GM19395 (cell line): ENCODE results near the gene SCN8A.

Experiments used
- ATAC-seq: cut with Tn5 transposase; IDR thresholded peaks from one replicate; pipeline ENCODE4 v1.9.1; 2021; ENCODE audit warnings: mild to moderate bottlenecking, moderate library complexity; ENCODE audit not compliant: unreplicated experiment

The SCN8A gene

DNA sequence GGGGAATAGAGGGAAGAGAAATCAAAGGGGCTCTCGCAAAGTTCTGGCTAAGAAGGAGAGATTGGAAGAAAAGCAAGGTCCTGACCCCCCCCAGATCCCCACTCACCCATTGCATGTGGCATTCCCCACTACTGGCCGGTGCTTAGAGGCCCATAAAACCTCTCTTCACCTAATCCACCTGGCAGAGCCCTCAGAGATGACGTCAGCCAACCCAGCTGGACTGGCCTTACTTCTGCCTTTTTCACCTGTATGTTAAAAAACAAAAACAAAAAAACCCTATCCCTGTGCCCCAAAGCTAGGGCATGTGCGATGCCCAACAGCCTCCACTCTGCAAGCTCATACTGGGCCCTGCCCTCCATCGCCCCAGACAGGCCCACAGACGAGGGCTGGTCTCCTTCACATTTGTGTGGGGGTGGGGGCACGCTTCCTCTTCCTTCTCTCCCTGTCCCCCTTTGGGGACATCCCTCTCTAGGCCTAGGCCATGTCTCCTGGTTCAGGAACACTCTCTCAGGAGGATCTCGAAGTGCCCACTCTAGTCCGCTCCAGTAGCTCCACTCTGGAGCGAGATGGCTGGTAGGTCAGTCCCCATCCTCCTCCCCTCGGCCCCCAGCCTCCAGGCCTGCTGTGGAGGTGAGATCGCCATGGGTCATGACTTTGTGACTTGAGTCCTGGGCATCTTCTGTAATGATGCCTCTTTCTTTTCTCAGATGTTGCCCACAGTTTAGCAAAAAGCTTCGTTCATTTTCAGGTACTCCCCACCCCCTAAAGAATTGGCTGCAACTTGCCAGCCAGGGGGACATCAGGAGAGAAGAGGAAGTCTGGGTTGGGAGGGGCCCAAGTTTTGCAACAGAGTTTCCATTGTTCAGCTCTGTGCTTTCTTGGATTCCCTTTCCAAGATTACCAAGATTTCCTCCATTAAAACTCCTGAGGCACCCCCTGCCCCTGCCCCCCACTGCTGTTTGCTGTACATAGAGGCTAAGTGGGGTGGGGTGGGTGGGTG is 220.5 kb downstream of the SCN8A start:
- no peak for ATAC-seq

DNA sequence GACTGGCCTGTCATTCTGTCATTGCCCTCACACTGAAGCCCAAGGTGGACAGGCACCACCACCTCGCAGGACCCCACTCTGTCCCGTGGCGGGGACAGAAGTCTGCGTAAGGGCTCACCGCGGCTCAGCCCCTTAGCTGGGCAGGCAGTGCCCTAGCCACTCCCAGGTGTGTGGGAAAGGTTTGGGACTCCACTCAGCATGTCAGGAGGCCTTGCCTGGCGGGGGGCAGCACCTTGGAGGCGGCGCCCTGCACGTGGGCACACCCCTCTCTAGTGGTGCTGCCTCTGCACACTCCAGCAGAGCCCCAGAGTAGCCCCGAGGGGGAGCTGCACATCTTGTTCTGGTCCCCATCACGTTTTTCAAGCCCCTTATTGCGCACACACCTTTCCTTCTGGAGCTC is 221.8 kb downstream of the SCN8A start:
- ATAC-seq: no peak

DNA sequence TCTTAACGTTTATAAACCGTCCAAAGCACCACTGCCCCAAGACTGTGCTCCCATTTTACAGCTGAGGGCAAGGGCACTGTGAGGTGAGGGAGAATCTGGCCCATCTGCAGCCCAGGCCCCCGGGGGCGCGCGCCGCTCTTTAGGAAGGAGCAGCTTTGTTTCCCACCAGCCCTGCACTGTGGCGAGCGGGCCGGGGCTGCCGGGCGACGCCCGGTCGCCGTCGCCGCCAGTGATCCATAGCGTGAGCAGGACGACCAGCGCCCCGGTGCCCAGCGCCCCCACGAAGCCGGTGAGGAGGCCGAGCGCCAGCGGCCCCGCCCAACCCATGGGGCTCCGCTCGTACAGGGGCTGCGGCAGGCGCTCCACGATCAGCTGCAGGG is 222.9 kb downstream of the SCN8A start:
- ATAC-seq: no peak

DNA sequence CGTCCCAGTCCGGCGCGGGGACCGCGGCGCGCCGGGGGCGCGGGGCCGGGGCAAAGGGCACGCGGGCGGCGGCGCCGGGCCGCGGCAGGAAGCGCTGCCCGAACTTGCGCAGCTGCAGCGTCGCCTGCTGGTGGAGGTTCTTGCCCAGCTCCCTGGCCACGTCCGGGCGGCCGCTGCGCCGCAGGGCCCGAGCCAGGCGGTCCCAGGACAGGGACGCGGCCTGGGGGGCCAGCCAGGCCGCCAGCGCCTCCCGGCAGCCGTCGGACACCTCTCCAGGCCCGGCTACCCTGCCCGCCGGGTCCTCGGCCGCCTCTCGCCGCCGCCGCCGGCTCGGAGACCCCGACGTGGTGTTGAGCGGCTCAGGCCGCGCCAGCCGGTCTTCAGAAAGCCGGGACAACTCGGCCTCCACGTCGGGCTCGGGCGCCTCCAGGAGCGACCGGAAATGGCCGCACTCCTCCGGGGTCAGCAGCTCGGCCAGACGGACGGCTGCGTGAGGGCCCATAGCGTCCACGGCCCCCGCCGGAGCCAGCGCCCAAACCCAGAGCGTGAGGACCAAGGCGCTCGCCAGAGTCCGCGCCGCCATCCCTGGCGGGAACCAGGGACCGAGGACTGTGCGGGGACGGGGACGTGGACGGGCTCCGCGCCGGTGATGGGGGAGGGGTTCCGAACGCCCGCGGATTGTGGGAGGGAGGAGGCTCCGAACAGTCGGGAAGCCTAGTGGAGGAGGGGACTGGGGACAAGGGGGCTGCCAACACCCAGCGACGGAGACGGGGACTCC is 223.5 kb downstream of the SCN8A start:
- no peak for ATAC-seq

DNA sequence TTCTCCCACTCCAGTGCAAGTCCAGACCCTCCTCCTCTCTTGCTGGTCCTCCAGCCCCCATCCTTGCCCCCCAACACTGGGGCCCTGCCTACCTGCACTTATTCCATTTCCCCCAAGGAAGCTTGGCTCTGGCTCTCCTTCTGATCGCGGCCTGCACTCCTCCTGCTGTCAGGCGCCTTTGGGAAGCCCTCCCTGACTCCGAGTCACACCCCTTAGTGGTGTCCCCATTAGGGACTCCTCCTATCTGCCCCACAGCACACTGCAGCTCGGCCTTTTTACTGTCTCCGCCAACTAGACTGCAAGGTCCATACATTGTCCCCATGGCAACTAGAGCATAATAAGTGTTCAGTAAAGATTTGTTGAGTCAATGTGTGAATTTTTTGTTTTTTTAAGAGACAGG is 224.5 kb downstream of the SCN8A start:
- no peak for ATAC-seq

DNA sequence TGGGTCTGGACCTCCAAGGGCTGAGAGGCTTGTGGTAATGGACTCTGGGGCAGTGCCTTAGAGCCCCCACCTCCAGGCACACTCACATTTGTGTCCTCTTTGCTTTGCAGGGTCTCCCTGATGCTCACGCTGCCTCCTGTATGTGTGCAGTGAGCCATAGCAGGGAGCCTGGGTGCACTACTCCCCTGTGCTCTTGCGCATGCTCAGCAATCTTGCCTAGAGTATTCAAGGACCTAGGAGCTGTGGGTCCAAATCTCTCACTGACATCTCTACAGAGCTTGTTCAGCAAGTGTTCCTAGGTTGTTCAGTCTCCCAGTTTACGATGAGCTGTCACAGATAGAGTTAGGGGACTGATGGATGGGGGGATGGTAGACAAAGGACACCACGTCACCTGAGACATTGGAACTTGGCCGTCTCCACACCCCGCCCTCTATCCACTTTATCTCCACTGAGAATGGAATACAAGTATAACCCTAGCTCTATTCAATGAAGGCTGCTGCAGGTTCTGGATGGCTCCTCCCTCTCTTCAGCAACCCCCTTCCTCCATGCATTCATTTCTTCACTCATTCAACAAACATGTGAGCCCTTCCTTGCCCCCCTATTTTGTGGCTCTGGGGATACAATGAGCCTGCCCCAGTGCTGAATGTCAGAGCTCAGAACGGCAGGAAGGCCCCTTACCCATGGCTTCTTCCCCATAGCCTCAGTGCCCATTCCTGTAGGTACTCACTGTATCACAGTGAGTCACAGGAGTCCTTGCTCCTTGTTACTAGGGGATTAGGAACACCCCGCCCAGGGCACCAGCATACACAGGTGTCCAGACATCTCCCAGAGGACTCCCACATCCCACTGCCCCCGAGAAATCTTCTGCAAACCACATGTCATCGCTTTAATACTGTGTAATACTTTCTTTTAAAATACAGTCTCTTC is 226.3 kb downstream of the SCN8A start:
- no peak for ATAC-seq

DNA sequence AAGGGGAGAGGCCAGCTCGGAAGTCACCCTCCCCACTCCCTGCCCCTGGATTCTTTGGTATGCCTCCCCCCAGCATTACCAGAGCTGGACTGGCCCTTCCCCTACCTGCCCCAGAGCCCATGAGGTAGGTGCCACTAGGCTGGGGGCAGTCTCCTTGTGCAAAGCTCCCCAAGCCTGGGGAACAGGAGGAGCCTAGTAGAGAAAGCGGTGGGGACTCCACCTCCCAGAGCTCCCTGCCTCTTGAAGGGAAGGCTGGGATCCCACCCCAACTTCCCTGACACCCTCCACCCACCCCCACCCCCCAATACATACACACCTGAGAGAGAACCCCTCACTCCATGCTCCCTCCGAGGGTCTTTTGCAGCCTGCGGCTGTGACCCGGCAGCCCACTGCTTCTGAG is 227.1 kb downstream of the SCN8A start:
- ATAC-seq: no peak

DNA sequence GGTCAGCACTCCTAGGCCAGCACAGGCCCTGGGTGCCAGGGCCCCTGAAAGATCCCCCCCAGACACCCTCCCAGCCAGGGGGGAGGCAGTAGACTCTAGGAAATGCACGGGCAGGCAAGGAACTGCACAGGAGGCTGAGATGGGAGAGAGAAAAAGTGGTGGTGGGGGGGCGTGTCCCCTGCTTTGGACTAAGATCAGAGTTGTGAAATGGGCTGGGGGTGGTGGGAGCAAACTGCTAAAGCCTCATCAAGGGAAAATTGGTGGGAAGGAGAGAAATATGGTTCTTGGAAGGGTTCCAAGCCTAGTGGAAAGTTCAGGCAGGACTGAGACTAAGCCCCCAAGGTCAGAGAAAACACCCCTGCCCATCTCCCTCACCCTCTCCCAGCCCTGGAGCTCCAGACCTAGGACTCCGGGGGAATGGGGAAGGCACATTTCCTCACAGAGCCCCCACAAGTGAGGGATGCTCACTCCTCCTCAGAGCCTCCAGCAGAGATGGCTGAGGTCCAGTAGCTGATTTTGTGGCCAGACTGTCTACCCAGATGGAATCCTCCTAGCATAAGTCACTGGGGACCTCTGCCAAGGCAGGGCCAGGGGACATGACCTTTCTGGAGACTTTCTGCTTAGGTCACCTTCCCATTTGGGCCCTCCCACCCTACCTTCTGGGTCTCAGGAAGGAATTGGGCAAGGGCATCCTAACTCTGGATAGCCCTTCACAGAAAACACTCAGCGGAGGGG is 227.7 kb downstream of the SCN8A start:
- no peak for ATAC-seq

DNA sequence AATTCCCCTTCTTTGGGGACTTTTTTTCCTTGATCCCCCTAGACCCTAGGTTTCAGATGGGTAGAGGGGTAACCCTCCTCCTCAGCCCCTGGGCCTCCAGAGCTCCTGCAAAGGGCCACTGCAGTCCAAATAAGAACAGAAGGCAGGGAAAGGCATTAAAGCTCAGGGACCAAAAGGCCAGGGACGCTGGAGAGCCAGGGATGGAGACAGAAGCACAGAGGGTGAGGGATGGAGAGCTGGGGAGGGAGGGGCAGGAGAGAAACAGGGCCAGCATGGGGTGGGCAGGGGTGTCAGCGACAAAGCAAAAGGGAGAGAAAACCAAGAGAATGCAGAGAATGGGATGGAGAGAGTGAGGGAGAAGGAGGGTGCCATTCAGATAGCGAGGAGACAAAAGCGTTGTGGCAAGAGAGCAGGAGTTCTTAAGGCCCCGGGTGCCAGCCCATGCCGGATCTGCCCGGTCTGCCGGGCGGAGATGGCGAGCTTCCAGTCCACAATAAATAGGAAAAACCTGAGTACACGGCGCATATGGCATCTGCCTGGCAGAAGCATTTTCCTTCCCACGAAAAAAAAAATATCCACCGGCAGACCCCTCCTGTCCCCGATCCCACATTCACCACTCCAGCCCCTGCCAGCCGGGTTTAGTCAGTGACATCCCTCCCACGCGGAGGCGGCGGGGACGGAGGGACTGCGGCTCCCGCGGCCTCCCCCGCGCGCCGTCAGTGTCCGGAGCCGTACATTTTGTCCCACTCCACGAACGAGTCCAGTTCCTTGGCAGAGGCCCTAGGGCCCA is 228.9 kb downstream of the SCN8A start:
- no peak for ATAC-seq

DNA sequence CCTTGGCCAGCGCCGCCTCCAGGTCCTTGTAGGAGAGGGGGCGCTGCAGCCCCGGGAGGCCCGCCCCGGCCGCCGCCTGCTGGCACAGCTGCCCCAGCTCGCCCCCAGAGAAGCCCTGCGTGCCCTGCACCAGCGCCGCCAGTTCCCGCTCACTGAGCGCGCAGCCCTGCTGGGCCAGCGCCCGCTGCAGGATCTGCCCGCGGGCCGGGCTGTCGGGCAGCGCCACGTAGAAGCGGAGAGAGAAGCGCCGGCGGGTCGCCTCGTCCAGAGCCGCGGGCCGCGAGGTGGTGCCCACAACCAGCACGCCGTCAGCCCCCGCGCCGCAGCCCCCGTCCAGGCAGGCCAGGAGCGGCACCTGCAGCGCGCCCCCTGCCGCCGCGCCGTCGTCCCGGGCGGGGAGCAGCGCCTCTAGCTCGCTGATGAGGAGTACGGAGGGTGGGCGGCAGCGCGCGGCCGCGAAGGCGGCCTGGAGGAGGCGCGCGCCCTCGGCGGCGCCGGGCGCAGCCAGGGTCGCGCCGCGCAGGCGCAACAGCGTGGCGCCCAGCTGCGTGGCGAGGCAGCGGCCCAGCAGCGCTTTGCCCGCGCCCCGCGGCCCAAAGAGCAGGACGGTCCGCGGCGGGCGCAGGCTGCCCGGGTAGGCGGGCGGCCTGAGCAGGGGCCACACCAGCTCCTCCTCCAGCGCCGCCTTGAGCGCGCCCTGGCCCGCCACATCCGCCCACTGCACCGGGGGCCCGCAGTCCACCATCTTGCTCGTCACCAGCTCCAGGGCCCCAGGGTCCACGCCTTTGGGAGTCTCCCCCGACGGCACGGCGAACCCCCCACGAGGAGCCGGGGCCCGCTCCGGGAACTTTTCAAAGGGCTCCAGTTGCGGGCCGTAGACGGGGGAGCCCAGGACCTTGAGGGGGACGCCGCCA is 229.8 kb downstream of the SCN8A start:
- ATAC-seq: no peak

DNA sequence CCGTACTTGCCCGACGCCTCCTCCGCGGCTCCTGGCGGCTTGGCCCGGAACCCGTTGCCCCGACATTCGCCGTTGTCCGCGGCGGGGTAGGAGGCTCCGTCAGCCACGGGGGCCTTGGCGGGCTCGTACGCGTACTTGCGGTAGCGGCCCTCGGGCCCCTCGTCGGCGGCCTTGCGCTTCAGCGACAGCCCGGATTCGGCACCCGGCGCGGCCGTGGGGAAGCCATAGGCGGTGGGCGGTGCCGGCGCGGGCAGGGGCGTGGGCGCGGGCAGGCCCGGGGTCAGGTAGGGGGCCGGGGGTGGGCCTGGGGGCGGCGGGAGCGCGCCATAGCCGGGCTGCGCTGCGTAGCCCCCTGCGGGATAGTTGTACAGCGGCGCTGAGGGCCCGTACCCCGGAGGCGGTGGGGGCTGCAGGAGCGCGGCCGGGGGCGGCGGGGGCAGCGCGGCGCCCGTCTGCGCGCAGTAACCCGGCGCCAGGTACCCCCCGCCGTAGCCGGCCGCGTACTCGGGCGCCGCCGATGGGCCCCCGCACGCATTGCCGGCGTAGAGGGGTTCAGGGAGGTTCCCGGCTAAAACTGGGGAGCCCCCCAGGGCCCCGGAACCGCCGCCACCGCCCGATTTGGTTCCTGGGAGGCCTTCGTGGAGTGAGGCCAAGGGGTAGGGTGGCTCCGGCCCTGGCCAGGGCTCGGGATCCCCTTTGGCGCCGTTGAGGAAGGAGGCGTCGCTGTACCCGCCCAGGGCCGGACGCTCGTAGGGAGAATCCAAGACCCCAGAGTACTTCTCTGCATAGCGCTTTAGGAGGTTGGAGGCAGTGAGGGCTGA is 230.6 kb downstream of the SCN8A start:
- ATAC-seq: no peak

DNA sequence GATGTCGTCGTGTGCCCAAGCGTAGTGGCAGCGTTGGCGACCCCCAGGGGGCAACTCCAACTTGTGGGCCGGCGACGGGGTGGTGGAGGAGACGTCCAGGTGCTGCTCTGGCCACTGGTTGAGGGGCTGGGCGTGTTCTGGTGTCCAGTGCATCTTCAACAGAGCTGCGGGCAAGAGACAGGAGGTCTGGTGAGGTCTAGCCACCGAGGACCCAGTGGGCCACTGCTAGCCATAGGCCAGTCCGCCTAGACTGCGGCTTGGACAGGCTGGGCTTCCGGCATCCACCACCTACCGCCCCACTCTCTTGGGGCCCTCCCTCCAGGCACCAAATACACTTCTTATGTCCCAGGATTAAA is 231.2 kb downstream of the SCN8A start:
- no peak for ATAC-seq

DNA sequence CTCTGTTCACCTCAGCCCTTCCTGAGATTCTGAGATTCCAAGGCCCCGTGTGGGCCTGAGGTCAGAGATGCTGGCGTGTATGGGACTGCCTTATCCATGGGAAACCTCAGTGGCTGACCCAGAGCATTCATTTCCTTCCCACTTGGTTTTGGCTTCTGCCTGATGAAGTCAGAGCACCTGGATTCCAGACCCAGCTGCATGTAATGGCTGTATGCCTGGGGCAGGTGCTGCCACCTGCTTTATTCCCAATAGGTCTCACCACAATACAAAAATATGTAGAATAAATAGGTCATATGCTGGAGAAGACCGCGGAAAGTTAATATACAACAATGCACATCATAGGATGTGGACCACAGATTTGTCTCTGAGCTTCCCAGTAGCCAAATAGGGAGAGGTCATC is 231.9 kb downstream of the SCN8A start:
- no peak for ATAC-seq

DNA sequence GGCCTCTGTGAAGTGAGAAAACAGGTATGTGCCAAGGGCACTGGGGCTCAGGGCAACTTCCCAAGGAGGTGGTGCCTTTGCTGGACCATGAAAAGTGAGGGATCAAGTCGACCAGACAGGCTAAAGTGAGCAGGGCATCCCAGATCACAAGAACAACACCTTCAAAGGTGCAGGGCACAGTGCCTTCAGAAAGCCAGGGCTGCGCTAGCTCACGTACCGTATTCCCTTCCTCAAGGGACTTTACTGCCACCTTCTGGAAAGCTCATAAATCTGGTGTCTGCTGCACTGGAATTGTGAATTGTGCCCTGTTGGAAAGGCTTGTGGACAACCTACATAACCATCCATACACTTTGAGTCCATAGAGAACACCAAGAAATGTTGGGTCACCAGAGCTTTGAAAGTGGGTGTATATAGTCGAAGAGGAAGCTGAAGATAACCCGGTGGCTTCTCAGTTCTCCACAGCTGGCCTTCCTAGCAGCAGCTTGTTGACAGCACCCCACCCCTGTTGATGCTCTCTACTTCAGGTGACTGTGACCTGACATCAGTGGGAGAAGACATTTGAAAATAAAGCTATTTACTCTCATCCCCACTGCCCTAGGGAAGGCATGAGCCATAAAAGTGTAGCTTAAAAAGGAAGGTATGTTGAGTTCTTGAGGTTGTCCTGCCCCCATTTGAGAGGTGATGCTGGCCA is 233.0 kb downstream of the SCN8A start:
- ATAC-seq: no peak

DNA sequence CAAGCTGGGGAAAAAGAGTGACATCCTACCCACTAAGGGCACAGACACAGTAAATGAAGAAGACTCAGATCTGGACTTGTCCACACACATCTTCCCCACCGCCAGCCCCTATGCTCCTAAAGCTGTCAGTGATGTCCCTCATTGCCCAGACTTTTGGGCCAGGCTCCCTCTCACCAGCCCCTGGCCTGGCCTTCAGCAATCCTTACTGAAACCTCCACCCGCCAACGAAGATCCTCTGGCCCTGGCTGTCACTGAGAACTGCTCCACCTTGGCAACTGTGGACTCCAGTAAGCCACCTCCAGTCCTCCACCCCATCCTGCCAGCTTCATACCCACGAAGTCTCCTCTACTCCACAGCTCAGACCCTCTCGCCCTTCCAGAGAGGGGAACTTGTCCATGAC is 234.2 kb downstream of the SCN8A start:
- ATAC-seq: no peak

DNA sequence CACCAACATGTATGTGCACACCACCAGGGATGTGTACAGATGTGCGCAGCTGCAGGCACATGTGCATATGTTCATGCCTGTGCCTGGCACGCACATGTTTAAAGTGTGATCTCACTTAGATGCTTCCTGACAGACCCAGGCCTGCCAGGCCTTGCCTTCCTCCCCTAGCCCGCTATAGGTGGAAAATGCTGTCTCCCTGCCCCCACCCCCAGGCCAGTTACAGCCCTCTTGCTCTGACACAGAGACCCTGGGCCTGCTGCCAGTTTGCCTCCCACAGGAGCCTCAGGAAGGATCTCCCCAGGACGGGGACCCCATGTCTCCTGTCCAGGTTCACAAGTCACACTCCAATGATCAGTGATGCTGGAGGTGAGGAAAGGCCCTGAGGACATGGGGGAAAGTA is 235.8 kb downstream of the SCN8A start:
- ATAC-seq: no peak
